Right atrium auricular region (tissue), 2 donors: ENCODE measurements around the gene TBC1D16. TPM values are rescaled to one million over a fixed set of nuclear protein-coding genes. Genes with fewer than 3 reads are reported as not detected.

Experiments used
- DNase-seq: peaks from one replicate; pipeline ENCODE4 v3.0.0-alpha.2; 2019; ENCODE audit warnings: low spot score
- H3K27ac ChIP-seq, 2 donors: fragments of 200-600 bp; sonication (generic); 1 replicate in 1 of 2; 2 replicates in 1 of 2; pipeline ENCODE4 v1.5.1; 2016 to 2019
- H3K27me3 ChIP-seq, 2 donors: fragments of 200-600 bp; sonication (generic); one replicate each; pipeline versions ENCODE4 v1.5.1 to v1.6.0; 2017 to 2019
- H3K36me3 ChIP-seq: fragments of 200-600 bp; sonication (generic); one replicate; pipeline ENCODE4 v1.5.1; 2016
- H3K4me1 ChIP-seq, 2 donors: fragments of 200-600 bp; sonication (generic); one replicate each; pipeline versions ENCODE4 v1.5.1 to v1.6.0; 2017 to 2019
- H3K4me3 ChIP-seq, 2 donors: fragments of 200-600 bp; sonication (generic); 1 replicate in 1 of 2; 2 replicates in 1 of 2; pipeline ENCODE4 v1.5.1; 2017 to 2019; ENCODE audit warnings: mild to moderate bottlenecking in 1 of 2, moderate library complexity in 1 of 2
- H3K9me3 ChIP-seq, 2 donors: fragments of 200-600 bp; sonication (generic); one replicate each; pipeline ENCODE4 v1.5.1; 2019
- total RNA-seq, 2 donors: library from RNA; depleted of rRNA; stranded (reverse); fragments of >200 nt; gene quantifications; one replicate each; pipeline ENCODE4 v1.1.0, GENCODE V29; 2016
- TF ChIP-seq, protein P1 (sequence below), 2 donors: fragments of 200-600 bp; sonication (generic); IDR thresholded peaks; one replicate each; pipeline ENCODE4 v1.5.1; 2019; ENCODE audit warnings: antibody characterized with exemption in 2 of 2

Gene TBC1D16
- total RNA-seq, 2 donors from 2014 or later, result 9.8 to 19.4 TPM

DNA sequence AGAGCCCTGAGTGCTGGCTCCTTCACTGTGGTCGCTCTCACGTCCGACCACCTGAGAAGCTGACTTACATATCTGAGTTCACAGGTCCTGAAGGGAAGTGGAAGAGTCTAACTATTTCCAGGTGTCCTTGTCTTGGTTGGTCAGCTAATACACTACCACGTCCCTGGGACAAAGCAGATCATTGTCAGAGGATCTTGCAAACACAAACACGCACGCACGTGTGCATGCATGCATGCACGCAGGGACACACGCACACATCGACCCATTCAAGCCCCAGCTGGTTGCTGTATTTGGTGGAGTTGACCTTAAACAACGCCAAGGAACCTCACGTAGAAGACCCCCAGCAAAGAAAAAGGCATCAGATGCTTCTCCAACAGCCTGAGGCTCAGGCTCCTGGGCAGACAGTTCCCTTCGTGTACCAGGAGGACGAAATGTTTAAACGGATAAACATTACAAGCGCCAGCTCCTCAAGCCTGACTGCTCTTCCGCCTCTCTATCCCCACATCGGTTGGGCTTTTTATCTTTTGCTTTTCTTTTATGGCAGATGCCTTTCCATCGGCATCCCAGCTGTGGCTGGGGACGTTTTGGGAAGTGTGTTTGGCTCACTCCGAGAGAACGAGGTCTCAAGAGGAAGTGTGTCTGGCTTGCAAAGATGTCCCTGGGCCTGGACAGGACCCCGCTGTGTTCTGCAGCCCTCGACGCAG, 95.8 kb downstream of the TBC1D16 start:
- Histone ChIP-seq H3K36me3 (peaks cover 20% of the 10 kb centered on the region), H3K27ac (no peak overlapping the region), H3K4me3 (no peak overlapping the region), H3K4me1 (peaks cover 0 to 17% of the 10 kb centered on the region in 2 donors), H3K27me3 (no peaks in the 10 kb centered on the region), H3K9me3 (no peaks in the 10 kb centered on the region)
- TF ChIP-seq, protein P1, sequence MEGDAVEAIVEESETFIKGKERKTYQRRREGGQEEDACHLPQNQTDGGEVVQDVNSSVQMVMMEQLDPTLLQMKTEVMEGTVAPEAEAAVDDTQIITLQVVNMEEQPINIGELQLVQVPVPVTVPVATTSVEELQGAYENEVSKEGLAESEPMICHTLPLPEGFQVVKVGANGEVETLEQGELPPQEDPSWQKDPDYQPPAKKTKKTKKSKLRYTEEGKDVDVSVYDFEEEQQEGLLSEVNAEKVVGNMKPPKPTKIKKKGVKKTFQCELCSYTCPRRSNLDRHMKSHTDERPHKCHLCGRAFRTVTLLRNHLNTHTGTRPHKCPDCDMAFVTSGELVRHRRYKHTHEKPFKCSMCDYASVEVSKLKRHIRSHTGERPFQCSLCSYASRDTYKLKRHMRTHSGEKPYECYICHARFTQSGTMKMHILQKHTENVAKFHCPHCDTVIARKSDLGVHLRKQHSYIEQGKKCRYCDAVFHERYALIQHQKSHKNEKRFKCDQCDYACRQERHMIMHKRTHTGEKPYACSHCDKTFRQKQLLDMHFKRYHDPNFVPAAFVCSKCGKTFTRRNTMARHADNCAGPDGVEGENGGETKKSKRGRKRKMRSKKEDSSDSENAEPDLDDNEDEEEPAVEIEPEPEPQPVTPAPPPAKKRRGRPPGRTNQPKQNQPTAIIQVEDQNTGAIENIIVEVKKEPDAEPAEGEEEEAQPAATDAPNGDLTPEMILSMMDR (IDR thresholded peaks at IDR 0.05), result no peak
- DNase-seq, result no peak

DNA sequence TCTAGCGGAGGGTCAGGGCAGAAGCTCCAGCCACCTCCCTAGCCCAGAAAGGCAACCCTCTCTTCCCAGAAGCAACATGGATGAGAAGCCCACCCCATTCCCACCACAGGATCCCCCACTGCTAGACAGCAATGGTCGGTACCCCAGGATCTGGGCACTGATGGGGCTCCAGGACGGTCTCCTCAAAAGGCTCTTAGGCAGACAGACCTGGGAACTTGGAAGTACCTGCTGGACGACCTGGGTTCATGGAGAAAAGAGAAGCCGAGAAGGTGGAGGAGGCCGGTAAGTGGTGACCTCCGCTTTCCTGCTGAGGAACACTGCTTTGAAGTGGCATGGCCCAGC, 96.6 kb downstream of the TBC1D16 start:
- TF ChIP-seq, protein P1 (IDR thresholded peaks at IDR 0.05), result no peak
- H3K4me1 ChIP-seq, result peaks cover 0 to 18% of the 10 kb centered on the region in 2 donors
- no peak overlapping the region for H3K27ac ChIP-seq
- H3K36me3 ChIP-seq, result peaks cover 12% of the 10 kb centered on the region
- no peak overlapping the region for H3K4me3 ChIP-seq
- no peak for DNase-seq
- no peaks in the 10 kb centered on the region for H3K9me3 ChIP-seq
- no peaks in the 10 kb centered on the region for H3K27me3 ChIP-seq

DNA sequence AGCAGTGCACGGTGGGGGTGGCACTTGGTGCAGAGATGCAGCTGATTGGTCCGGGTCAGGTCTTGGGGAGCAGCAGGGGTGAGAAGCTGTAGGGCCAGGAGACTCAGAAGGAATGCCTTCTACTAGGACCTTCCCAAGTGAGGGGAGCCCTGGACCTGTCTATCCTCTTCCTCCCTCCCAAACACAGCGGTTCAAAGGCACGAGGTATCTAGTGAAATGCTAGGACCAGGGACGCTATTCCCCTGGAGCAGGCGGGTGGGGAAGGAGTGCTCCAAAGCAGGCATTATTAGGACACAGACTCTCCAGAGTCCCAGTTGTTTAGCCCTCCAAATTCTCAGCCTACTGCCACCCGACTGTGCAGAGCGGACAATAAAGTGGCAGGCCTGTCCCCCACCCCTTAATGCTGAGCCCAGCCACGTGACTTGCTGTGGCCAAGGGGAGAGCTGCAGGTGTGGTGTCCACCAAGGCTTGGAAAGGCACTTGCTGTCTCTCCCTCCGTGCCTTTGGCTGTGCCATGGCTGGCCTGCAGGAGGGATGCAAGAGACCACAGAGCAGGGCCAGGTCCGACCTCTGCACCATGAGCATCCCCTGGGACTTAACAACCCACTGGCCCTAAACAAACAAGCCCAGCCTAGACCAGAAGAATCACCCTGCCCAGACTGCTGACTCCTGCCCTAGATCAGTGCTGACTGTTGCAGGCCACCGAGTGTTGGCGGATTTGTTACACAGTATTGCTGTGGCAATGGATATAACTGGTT, 97.2 kb downstream of the TBC1D16 start:
- Histone ChIP-seq H3K27me3 (no peaks in the 10 kb centered on the region), H3K27ac (no peak overlapping the region), H3K4me3 (no peak overlapping the region), H3K9me3 (no peaks in the 10 kb centered on the region), H3K4me1 (peaks cover 0 to 24% of the 10 kb centered on the region in 2 donors), H3K36me3 (peaks cover 6% of the 10 kb centered on the region)
- no peak for DNase-seq
- TF ChIP-seq, protein P1 (IDR thresholded peaks at IDR 0.05), result no peak

DNA sequence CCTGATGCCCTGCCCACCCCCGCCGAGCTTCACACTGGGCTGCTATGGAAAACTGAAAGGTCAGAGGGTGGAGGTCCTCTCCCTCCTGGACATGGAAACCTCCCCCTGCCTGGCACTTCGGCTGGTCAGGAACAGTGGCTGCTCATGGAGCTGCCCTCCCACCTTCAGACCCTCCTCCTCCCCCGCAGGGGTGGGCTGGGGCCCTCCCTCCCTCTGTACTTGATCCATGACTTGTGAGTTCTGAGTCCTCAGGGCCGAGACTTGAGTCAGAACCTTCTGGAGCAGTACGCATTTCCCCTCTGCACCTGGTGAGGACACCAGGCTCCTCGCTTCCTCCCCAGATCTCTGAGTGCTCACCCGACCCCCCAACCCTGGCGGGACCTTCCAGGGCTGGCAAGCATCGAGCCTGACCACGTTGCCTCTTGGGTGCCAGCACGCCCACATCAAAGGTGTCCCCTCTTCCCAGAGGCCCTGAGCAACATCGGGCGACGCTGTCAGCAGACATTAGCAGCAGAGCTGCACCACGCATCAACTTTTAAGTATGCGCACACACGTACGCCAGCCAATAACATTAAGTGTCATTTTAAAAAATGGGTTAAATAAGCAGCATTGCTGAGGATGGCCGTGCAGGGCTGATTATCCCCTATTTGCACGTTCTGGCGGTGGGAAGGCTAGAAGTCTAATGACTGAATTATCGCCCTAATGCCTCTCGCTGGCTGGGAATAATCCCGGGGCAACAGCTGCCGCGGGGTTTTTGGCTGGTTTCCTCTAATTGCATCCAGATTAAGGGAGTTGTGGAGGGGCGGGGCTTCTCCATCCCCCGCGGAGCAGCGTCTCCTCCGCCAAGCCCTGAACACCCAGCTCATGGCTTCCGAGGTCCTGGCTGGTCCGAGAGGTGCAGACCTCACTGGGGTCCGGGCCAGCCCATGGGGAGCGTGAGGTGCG, 98.0 kb downstream of the TBC1D16 start:
- Histone ChIP-seq H3K9me3 (no peaks in the 10 kb centered on the region), H3K27me3 (no peaks in the 10 kb centered on the region), H3K4me1 (peaks cover 0 to 23% of the 10 kb centered on the region in 2 donors), H3K27ac (no peak overlapping the region), H3K4me3 (no peak overlapping the region), H3K36me3 (no peaks in the 10 kb centered on the region)
- DNase-seq, result no peak
- TF ChIP-seq, protein P1 (IDR thresholded peaks at IDR 0.05), result no peak

DNA sequence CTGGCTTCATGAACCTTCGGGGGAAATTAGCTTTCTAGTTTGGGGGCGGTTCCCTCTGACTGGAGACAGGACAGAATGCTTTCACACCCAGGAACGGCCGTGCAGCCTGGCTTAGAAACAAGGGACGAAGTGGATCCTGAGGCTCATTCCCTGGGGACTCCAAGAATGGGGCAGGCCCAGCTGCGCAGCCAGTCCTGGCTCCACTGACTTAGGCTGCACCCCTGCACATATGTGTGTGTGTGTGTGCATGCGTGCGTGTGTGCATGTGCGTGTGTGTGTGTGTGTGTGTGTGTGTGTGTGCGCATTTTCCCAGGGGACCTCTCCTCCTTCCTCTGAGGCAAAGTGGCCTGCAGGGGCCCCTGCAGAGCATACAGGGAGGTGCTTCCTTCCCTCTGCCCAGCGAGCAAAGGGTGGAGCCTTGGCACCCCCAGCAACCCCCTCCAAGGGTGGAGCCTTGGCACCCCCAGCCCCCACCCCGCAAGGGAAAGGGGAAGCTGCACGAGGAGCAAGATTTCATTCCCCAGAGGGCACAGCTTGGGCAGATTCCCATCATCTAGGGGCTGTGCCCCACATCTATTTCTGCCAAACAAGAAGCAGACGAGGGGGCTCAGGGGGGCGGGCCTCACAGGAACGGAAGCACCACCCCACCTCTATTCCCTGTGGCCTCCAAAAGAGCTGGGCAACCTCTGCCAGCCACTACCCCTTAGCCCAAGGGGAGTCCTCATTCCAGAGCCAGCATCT, 98.9 kb downstream of the TBC1D16 start:
- Histone ChIP-seq H3K36me3 (no peaks in the 10 kb centered on the region), H3K4me1 (peaks cover 0 to 23% of the 10 kb centered on the region in 2 donors), H3K4me3 (no peak overlapping the region), H3K27ac (no peak overlapping the region), H3K9me3 (no peaks in the 10 kb centered on the region), H3K27me3 (no peaks in the 10 kb centered on the region)
- no peak for DNase-seq
- TF ChIP-seq, protein P1 (IDR thresholded peaks at IDR 0.05), result no peak
